ENCODE measurements around the gene DCAF5. TPM values are rescaled to one million over a fixed set of nuclear protein-coding genes. Genes with fewer than 3 reads are reported as not detected.

DCAF5 gene
- total RNA-seq, 1 experiment from 2014 or later, result 29.1 TPM

GRCh38 chr14:69084023-69084422 lies 68.9 kb downstream of the DCAF5 start:
- no TSS peak for BruUV-seq (replicated peaks)
- intact Hi-C loops (cut with micrococcal nuclease; ENCODE audit: unreplicated experiment), result no loop called here
- CTCF ChIA-PET, result interaction anchor here (0.6 kb wide), 1 partner anchor 104 kb away, joined by 3 read pairs; no protein-coding TSS in a partner anchor

GRCh38 chr14:69083181-69083580 lies 69.7 kb downstream of the DCAF5 start:
- Histone ChIP-seq H3K27me3 (ENCODE audit: insufficient read depth, low read depth) (no peaks in the 10 kb centered on the region), H3K4me2 (no peak overlapping the region), H2AFZ (no peak overlapping the region), H3K4me1 (replicated peaks; ENCODE audit: insufficient read depth) (peaks cover 37% of the 10 kb centered on the region), H3K4me3 (no peak overlapping the region), H3K36me3 (ENCODE audit: low read depth) (peaks cover 15% of the 10 kb centered on the region; the same call in 1 of the 2 replicates), H4K20me1 (ENCODE audit: insufficient read depth) (no peaks in the 10 kb centered on the region), H3K9me2 (ENCODE audit: insufficient read depth) (no peaks in the 10 kb centered on the region), H3K27ac (no peak overlapping the region), H3F3A (ENCODE audit: insufficient read depth, low read depth) (peaks cover 31% of the 10 kb centered on the region), H3K9me3 (ENCODE audit: insufficient read depth, low read depth) (no peaks in the 10 kb centered on the region), H3K79me2 (ENCODE audit: low read depth) (0 out of 2 replicates have a peak, but pooled peaks cover 4% of the 10 kb centered on the region)
- TF ChIP-seq CTCF (conservative IDR thresholded peaks at IDR 0.05) (no peak), EZH2 (IDR thresholded peaks at IDR 0.05; ENCODE audit: low read depth) (no peak)
- CTCF ChIA-PET, result no interaction called here
- POLR2A ChIA-PET (ENCODE audit: unreplicated experiment), result no interaction called here
- no TSS peak for BruUV-seq (replicated peaks)
- no peak for DNase-seq
- intact Hi-C loops (cut with micrococcal nuclease; ENCODE audit: unreplicated experiment), result no loop called here

More at GRCh38 chr14:69084023-69084422, 68.9 kb downstream of the DCAF5 start:
- H3K4me2 ChIP-seq, result no peak overlapping the region
- H2AFZ ChIP-seq, result no peak overlapping the region
- no peak overlapping the region for H3K4me3 ChIP-seq
- no peak for TF ChIP-seq CTCF (conservative IDR thresholded peaks at IDR 0.05)
- no peak for TF ChIP-seq EZH2 (IDR thresholded peaks at IDR 0.05; ENCODE audit: low read depth)
- no peaks in the 10 kb centered on the region for H3K9me2 ChIP-seq (ENCODE audit: insufficient read depth)
- POLR2A ChIA-PET (ENCODE audit: unreplicated experiment), result interaction anchor here (0.6 kb wide), 1 partner anchor 1223 kb away, joined by 3 read pairs; no protein-coding TSS in a partner anchor
- H3K36me3 ChIP-seq (ENCODE audit: low read depth), result peaks cover 15% of the 10 kb centered on the region; the same call in 1 of the 2 replicates
- no peaks in the 10 kb centered on the region for H3K27me3 ChIP-seq (ENCODE audit: insufficient read depth, low read depth)
- peaks cover 29% of the 10 kb centered on the region for H3K4me1 ChIP-seq (replicated peaks; ENCODE audit: insufficient read depth)
- H3K79me2 ChIP-seq (ENCODE audit: low read depth), result 0 out of 2 replicates have a peak, but pooled peaks cover 4% of the 10 kb centered on the region
- no peaks in the 10 kb centered on the region for H4K20me1 ChIP-seq (ENCODE audit: insufficient read depth)
- DNase-seq, result no peak
- peaks cover 23% of the 10 kb centered on the region for H3F3A ChIP-seq (ENCODE audit: insufficient read depth, low read depth)
- H3K27ac ChIP-seq, result no peak overlapping the region
- no peaks in the 10 kb centered on the region for H3K9me3 ChIP-seq (ENCODE audit: insufficient read depth, low read depth)

GRCh38 chr14:69081271-69081670 lies 71.6 kb downstream of the DCAF5 start:
- TF ChIP-seq CTCF (conservative IDR thresholded peaks at IDR 0.05), result no peak
- no peak for TF ChIP-seq EZH2 (IDR thresholded peaks at IDR 0.05; ENCODE audit: low read depth)
- BruUV-seq (replicated peaks), result no TSS peak
- intact Hi-C loops (cut with micrococcal nuclease; ENCODE audit: unreplicated experiment), result no loop called here

More at GRCh38 chr14:69081271-69081670, 71.6 kb downstream of the DCAF5 start:
- peaks cover 15% of the 10 kb centered on the region; the same call in 1 of the 2 replicates for H3K36me3 ChIP-seq (ENCODE audit: low read depth)
- no peaks in the 10 kb centered on the region for H3K9me3 ChIP-seq (ENCODE audit: insufficient read depth, low read depth)
- H3K27me3 ChIP-seq (ENCODE audit: insufficient read depth, low read depth), result no peaks in the 10 kb centered on the region
- H3K79me2 ChIP-seq (ENCODE audit: low read depth), result peaks cover 10% of the 10 kb centered on the region; the same call in 1 of the 2 replicates
- no peak overlapping the region for H2AFZ ChIP-seq
- no peak overlapping the region for H3K4me3 ChIP-seq
- DNase-seq, result no peak
- no peak overlapping the region for H3K4me2 ChIP-seq
- no peaks in the 10 kb centered on the region for H3K9me2 ChIP-seq (ENCODE audit: insufficient read depth)
- CTCF ChIA-PET, result interaction anchor here (0.6 kb wide), 1 partner anchor 1381 kb away, joined by 7 read pairs; no protein-coding TSS in a partner anchor
- no peak overlapping the region for H3K27ac ChIP-seq
- H3K4me1 ChIP-seq (replicated peaks; ENCODE audit: insufficient read depth), result peaks cover 47% of the 10 kb centered on the region
- peaks cover 33% of the 10 kb centered on the region for H3F3A ChIP-seq (ENCODE audit: insufficient read depth, low read depth)
- no peaks in the 10 kb centered on the region for H4K20me1 ChIP-seq (ENCODE audit: insufficient read depth)
- POLR2A ChIA-PET (ENCODE audit: unreplicated experiment), result no interaction called here
